ENCODE measurements around the gene SYT8. TPM values are rescaled to one million over a fixed set of nuclear protein-coding genes. Genes with fewer than 3 reads are reported as not detected.
"Not testable (repeated sequence)": the region's sequence is repeated elsewhere in the genome, so short reads cannot be mapped to it uniquely, and the experiment has no call there.

The SYT8 gene
- total RNA-seq, 1 experiment from 2014 or later = 1.0 TPM

DNA sequence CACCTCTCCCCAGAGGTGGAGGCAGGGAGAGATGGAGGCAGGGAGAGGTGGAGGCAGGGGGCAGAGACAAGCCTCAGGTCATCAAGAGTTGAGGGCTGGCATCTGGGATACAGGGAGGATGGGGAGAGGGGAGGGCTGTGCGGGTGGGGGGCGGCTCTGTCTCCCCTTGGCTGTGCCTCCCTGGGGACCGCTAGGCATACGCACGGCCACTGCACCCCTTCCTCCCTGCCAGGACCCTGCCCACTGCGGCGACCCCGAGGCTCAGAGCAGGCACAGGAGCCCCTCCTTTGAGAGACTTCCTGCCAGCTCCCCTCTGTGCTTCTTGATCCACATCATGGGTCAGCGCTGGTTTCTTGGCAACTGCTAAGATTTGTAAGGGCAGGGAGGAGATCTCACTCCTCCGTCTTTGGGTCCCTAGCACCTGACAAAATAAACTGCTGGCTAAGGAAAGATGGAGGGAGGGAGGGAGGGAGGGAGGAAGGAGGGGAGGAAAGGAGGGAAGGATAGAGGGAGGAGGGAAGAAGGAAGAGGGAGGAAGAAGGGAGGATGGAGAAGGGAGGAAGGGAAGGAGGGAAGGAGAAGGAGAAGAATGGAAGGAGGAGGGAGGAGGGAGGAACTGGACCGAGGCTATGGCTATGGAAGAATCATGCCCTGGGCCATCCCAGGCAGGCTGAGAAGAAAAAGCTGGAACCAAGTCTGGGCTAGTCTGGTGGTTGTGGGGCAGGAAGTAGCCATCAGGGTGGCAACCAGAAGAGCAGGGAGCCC, 38.4 kb downstream of the SYT8 start:
- Histone ChIP-seq H3K9me2 (ENCODE audit: insufficient read depth) (no peaks in the 10 kb centered on the region), H3K9ac (ENCODE audit: low read length) (no peak overlapping the region), H3K4me2 (ENCODE audit: low read length) (no peak overlapping the region), H3K27ac (ENCODE audit: low read depth, low read length) (no peak overlapping the region), H2AFZ (ENCODE audit: low read depth, low read length, poor library complexity, severe bottlenecking) (no peak overlapping the region), H3K4me3 (replicated peaks in 1 of 2; ENCODE audit: low read depth in 1 of 2, low read length in 2 of 2) (no peak overlapping the region), H3K27me3 (ENCODE audit: insufficient read depth, low read length) (no peaks in the 10 kb centered on the region), H3K36me3 (ENCODE audit: control insufficient read depth in 1 of 2, insufficient read depth in 2 of 2, low read length in 2 of 2) (no peaks in the 10 kb centered on the region), H3K9me3 (ENCODE audit: control insufficient read depth in 1 of 2, insufficient read depth in 1 of 2, low read depth in 1 of 2, low read length in 2 of 2) (no peaks in the 10 kb centered on the region), H4K20me1 (ENCODE audit: insufficient read depth) (no peaks in the 10 kb centered on the region), H3K4me1 (ENCODE audit: control insufficient read depth in 1 of 2, insufficient read depth in 2 of 2, low read length in 2 of 2) (peaks cover 0 to 4% of the 10 kb centered on the region in 2 experiments; a peak in 1 of 4 replicates), H3K79me2 (ENCODE audit: insufficient read depth, low read length) (no peaks in the 10 kb centered on the region)
- DNase-seq (ENCODE audit: low read depth, low spot score) = no peak
- no TSS peak for BruUV-seq (replicated peaks)
- TF ChIP-seq EZH2phosphoT487 (IDR thresholded peaks at IDR 0.05; ENCODE audit: borderline replicate concordance) (no peak), ZNF274 (IDR thresholded peaks at IDR 0.05; ENCODE audit: low read depth, low read length) (no peak), POLR2AphosphoS5 (IDR thresholded peaks at IDR 0.05; ENCODE audit: low read depth, low read length) (no peak), SP1 (IDR thresholded peaks at IDR 0.05; ENCODE audit: low read depth) (no peak), JUND (IDR thresholded peaks at IDR 0.05) (no peak), SIN3A (IDR thresholded peaks at IDR 0.05; ENCODE audit: low read depth) (no peak), ELF1 (IDR thresholded peaks at IDR 0.05; ENCODE audit: borderline replicate concordance, low read depth) (no peak), FOSL1 (IDR thresholded peaks at IDR 0.05; ENCODE audit: low read depth) (no peak), EGR1 (IDR thresholded peaks at IDR 0.05; ENCODE audit: low read depth) (no peak), REST (IDR thresholded peaks at IDR 0.05; ENCODE audit: low read depth) (no peak), POLR2A (IDR thresholded peaks at IDR 0.05; ENCODE audit: borderline replicate concordance, extremely low read depth, insufficient read depth, insufficient read length) (no peak)
- TF ChIP-seq, protein P1, sequence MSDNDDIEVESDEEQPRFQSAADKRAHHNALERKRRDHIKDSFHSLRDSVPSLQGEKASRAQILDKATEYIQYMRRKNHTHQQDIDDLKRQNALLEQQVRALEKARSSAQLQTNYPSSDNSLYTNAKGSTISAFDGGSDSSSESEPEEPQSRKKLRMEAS (IDR thresholded peaks at IDR 0.05) = no peak
- TF ChIP-seq, protein P2, sequence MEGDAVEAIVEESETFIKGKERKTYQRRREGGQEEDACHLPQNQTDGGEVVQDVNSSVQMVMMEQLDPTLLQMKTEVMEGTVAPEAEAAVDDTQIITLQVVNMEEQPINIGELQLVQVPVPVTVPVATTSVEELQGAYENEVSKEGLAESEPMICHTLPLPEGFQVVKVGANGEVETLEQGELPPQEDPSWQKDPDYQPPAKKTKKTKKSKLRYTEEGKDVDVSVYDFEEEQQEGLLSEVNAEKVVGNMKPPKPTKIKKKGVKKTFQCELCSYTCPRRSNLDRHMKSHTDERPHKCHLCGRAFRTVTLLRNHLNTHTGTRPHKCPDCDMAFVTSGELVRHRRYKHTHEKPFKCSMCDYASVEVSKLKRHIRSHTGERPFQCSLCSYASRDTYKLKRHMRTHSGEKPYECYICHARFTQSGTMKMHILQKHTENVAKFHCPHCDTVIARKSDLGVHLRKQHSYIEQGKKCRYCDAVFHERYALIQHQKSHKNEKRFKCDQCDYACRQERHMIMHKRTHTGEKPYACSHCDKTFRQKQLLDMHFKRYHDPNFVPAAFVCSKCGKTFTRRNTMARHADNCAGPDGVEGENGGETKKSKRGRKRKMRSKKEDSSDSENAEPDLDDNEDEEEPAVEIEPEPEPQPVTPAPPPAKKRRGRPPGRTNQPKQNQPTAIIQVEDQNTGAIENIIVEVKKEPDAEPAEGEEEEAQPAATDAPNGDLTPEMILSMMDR (IDR thresholded peaks at IDR 0.05 in 2 of 3, conservative IDR thresholded peaks at IDR 0.05 in 1 of 3; ENCODE audit: borderline replicate concordance in 1 of 3, insufficient read depth in 1 of 3, low read depth in 2 of 3, low read length in 2 of 3) = no peak
- ChIA-PET RAD21 (ENCODE audit: low non-redundant PET in 1 of 2, low total read pairs in 2 of 2, uncharacterized antibody in 2 of 2, unreplicated experiment in 2 of 2) (no interaction called here), CTCF (no interaction called here), POLR2A (no interaction called here)
- no peak for ATAC-seq
- intact Hi-C loops (cut with micrococcal nuclease) = no loop called here

GRCh38 chr11:1873813-1874150, 39.0 kb downstream of the SYT8 start:
- DNase-seq (ENCODE audit: low read depth, low spot score); POLR2A ChIA-PET; RAD21 ChIA-PET (ENCODE audit: low non-redundant PET in 1 of 2, low total read pairs in 2 of 2, uncharacterized antibody in 2 of 2, unreplicated experiment in 2 of 2); intact Hi-C loops (cut with micrococcal nuclease); ATAC-seq; H3K9me3 ChIP-seq (ENCODE audit: control insufficient read depth in 1 of 2, insufficient read depth in 1 of 2, low read depth in 1 of 2, low read length in 2 of 2); CTCF ChIA-PET; BruUV-seq (replicated peaks); H3K36me3 ChIP-seq (ENCODE audit: control insufficient read depth in 1 of 2, insufficient read depth in 2 of 2, low read length in 2 of 2); H3K79me2 ChIP-seq (ENCODE audit: insufficient read depth, low read length); H3K27ac ChIP-seq (ENCODE audit: low read depth, low read length); H3K9ac ChIP-seq (ENCODE audit: low read length); H3K4me3 ChIP-seq (replicated peaks in 1 of 2; ENCODE audit: low read depth in 1 of 2, low read length in 2 of 2); H3K27me3 ChIP-seq (ENCODE audit: insufficient read depth, low read length); H3K4me1 ChIP-seq (ENCODE audit: control insufficient read depth in 1 of 2, insufficient read depth in 2 of 2, low read length in 2 of 2); H3K9me2 ChIP-seq (ENCODE audit: insufficient read depth); H4K20me1 ChIP-seq (ENCODE audit: insufficient read depth); H3K4me2 ChIP-seq (ENCODE audit: low read length); H2AFZ ChIP-seq (ENCODE audit: low read depth, low read length, poor library complexity, severe bottlenecking): not testable (repeated sequence)
